Gastroesophageal sphincter (tissue), 3 donors: ENCODE measurements around the gene PCBP3.

Experiments used
- POLR2AphosphoS5 ChIP-seq: sonication (generic); formaldehyde crosslinking; IDR thresholded peaks from one replicate; pipeline ENCODE4 v1.6.1; 2017; ENCODE audit warnings: antibody characterized with exemption
- TF ChIP-seq, protein P1 (sequence below), 4 experiments: fragments of 200-600 bp in 2 of 4; fragments of 450-650 bp in 2 of 4; sonication (generic) in 1 of 4; IDR thresholded peaks; one replicate each; pipeline ENCODE4 v1.5.1; 2017 to 2019; ENCODE audit warnings: antibody characterized with exemption in 4 of 4, mild to moderate bottlenecking in 2 of 4, moderate library complexity in 2 of 4

- TF ChIP-seq, protein P1, sequence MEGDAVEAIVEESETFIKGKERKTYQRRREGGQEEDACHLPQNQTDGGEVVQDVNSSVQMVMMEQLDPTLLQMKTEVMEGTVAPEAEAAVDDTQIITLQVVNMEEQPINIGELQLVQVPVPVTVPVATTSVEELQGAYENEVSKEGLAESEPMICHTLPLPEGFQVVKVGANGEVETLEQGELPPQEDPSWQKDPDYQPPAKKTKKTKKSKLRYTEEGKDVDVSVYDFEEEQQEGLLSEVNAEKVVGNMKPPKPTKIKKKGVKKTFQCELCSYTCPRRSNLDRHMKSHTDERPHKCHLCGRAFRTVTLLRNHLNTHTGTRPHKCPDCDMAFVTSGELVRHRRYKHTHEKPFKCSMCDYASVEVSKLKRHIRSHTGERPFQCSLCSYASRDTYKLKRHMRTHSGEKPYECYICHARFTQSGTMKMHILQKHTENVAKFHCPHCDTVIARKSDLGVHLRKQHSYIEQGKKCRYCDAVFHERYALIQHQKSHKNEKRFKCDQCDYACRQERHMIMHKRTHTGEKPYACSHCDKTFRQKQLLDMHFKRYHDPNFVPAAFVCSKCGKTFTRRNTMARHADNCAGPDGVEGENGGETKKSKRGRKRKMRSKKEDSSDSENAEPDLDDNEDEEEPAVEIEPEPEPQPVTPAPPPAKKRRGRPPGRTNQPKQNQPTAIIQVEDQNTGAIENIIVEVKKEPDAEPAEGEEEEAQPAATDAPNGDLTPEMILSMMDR (IDR thresholded peaks at IDR 0.05) = no peak
- no peak for TF ChIP-seq POLR2AphosphoS5
Observed at GRCh38 chr21:45919593-45919992, 276.1 kb downstream of the PCBP3 start.
